GM12878 (cell line): Measurements from ENCODE around the gene KLHL26. TPM values are rescaled to one million over a fixed set of nuclear protein-coding genes. Genes with fewer than 3 reads are reported as not detected.
"Not testable (repeated sequence)": the region's sequence is repeated elsewhere in the genome, so short reads cannot be mapped to it uniquely, and the experiment has no call there.

Source experiments
- ATAC-seq: fragments of 200-7000 bp; cut with Tn5 transposase; 3 replicates; pipeline ENCODE4 v1.9.1; 2020; ENCODE audit warnings: mild to moderate bottlenecking, moderate library complexity
- BruUV-seq: library from RNA; stranded (reverse); fragments of 400-500 nt; replicated peaks from 2 replicates; lab custom pipeline; 2021; lab: Mats Ljungman, UMichigan
- CTCF ChIA-PET: fragments of 300-600 bp; sonication (Branson Sonifier 250); formaldehyde crosslinking; extraction: SDS; loops from one replicate; lab custom pipeline; 2021; ENCODE audit warnings: inconsistent platforms; lab: Yijun Ruan, JAX
- POLR2A ChIA-PET: fragments of 350-600 bp; formaldehyde crosslinking; extraction: SDS; loops from one replicate; lab custom pipeline; 2021; ENCODE audit warnings: inconsistent platforms; lab: Charles Lee
- RAD21 ChIA-PET: fragments of 300-600 bp; sonication (Branson Sonifier 250); formaldehyde crosslinking; loops from one replicate; lab custom pipeline; 2023; ENCODE audit warnings: antibody characterized with exemption; ENCODE audit not compliant: unreplicated experiment; lab: Charles Lee
- SMC1A ChIA-PET: fragments of 300-600 bp; sonication (Branson Sonifier 250); formaldehyde crosslinking; loops from one replicate; lab custom pipeline; 2023; ENCODE audit not compliant: unreplicated experiment, uncharacterized antibody; lab: Charles Lee
- DNase-seq: peaks from one replicate; pipeline ENCODE4 v3.0.0-alpha.2; 2011; ENCODE audit warnings: low read depth, low spot score
- FAIRE-seq: peaks from 3 replicates; lab custom pipeline; 2011; peaks lifted over from hg19 to GRCh38; lab: Jason Lieb, UNC
- H2AFZ ChIP-seq: 2 replicates; pipeline ENCODE4 v1.6.0; 2011; ENCODE audit warnings: low read depth, low read length, control low read depth; ENCODE audit not compliant: control insufficient read depth
- H3K27ac ChIP-seq: 2 replicates; pipeline ENCODE4 v1.5.1; 2011; ENCODE audit warnings: control low read depth; ENCODE audit not compliant: control insufficient read depth, insufficient read depth
- H3K27me3 ChIP-seq, 2 experiments: replicated peaks in 1 of 2; 2 replicates each; pipeline versions ENCODE4 v1.6.0 to v1.6.1; 2011; ENCODE audit warnings: low read length in 1 of 2; ENCODE audit not compliant: control insufficient read depth in 2 of 2, insufficient read depth in 2 of 2
- H3K36me3 ChIP-seq, 2 experiments: 2 replicates each; pipeline ENCODE4 v1.5.1; 2011; ENCODE audit warnings: low read length in 1 of 2; ENCODE audit not compliant: control insufficient read depth in 2 of 2, insufficient read depth in 2 of 2
- H3K4me1 ChIP-seq: 2 replicates; pipeline ENCODE4 v1.6.1; 2011; ENCODE audit warnings: mild to moderate bottlenecking, low read length, moderate library complexity, mixed read lengths; ENCODE audit not compliant: control insufficient read depth, insufficient read depth
- H3K4me2 ChIP-seq: 2 replicates; pipeline ENCODE4 v1.6.0; 2011; ENCODE audit warnings: control low read depth; ENCODE audit not compliant: control insufficient read depth, insufficient read depth
- H3K4me3 ChIP-seq: fragments of 200-600 bp; sonication (generic); 2 replicates; pipeline ENCODE4 v1.5.1; 2016
- H3K79me2 ChIP-seq: 2 replicates; pipeline ENCODE4 v1.6.0; 2011; ENCODE audit warnings: low read length; ENCODE audit not compliant: control insufficient read depth, insufficient read depth
- H3K9ac ChIP-seq: 2 replicates; pipeline ENCODE4 v1.8.0; 2011; ENCODE audit warnings: low read length, control low read depth, mixed read lengths; ENCODE audit not compliant: control insufficient read depth, insufficient read depth
- H3K9me3 ChIP-seq: replicated peaks from 3 replicates; pipeline ENCODE4 v1.5.1; 2011; ENCODE audit warnings: mild to moderate bottlenecking, low read length; ENCODE audit not compliant: control insufficient read depth, insufficient read depth
- H4K20me1 ChIP-seq: 2 replicates; pipeline ENCODE4 v1.6.0; 2011; ENCODE audit not compliant: control insufficient read depth, insufficient read depth
- JUND ChIP-seq: IDR thresholded peaks from 2 replicates; pipeline ENCODE4 v1.6.1; 2012; ENCODE audit warnings: low read depth, mild to moderate bottlenecking, low read length, improper control_type of control experiment, moderate library complexity
- NRF1 ChIP-seq: conservative IDR thresholded peaks from 2 replicates; pipeline ENCODE4 v1.6.1; 2011; ENCODE audit warnings: mild to moderate bottlenecking, low read depth, low read length, improper control_type of control experiment
- TAF1 ChIP-seq: IDR thresholded peaks from 2 replicates; pipeline ENCODE4 v1.6.1; 2011; ENCODE audit warnings: mild to moderate bottlenecking, low read depth, low read length, borderline replicate concordance
- WGBS: methylation state at CpG from one replicate; pipeline ENCODE4 v1.1.6; 2016; ENCODE audit warnings: low lambda C conversion rate; ENCODE audit not compliant: insufficient replicate concordance, insufficient coverage; ENCODE audit errors: missing lambda C conversion rate; 5-methylcytosine and 5-hydroxymethylcytosine counted together
- in situ Hi-C: fragments of 300-500 bp; cut with MboI; formaldehyde crosslinking; loops from 9 replicates; pipeline ENCODE4 v1.14.3; 2018; ENCODE audit warnings: mixed read lengths
- intact Hi-C: fragments of 100-400 bp; cut with micrococcal nuclease; formaldehyde crosslinking; loops from one replicate; pipeline ENCODE4 v1.14.2; 2022; ENCODE audit not compliant: unreplicated experiment
- polyA plus RNA-seq, 11 experiments: library from polyadenylated mRNA; depleted of rRNA in 4 of 11; unstranded in 6 of 11; stranded (reverse) in 5 of 11; fragments of >200 nt; fragmentation: Nextera tagmentation in 4 of 11; fragmentation: Illumina TruSeq in 1 of 11; extraction: Ambion mirVana in 4 of 11; extraction: Trizol in 1 of 11; gene quantifications; 1 replicate in 1 of 11; 2 replicates in 10 of 11; pipeline versions ENCODE4 v1.2.1 to v1.2.3, GENCODE V29; 2011 to 2016; ENCODE audit warnings: inconsistent platforms in 2 of 11, missing spikeins in 2 of 11, low read depth in 1 of 11
- total RNA-seq, 4 experiments: library from RNA; depleted of rRNA in 3 of 4; stranded (reverse); fragments of >200 nt in 3 of 4; fragmentation: Illumina TruSeq in 1 of 4; extraction: Trizol in 1 of 4; gene quantifications; 2 replicates each; pipeline versions ENCODE4 v1.2.1 to v1.2.3, GENCODE V29; 2013 to 2021

The KLHL26 gene
- total and polyA plus RNA-seq, 10 of the 15 experiments (the other 5 are each of a cell fraction or from before 2014, with no cell fraction given) = 0.18 to 14.6 (median 2.9) TPM

DNA sequence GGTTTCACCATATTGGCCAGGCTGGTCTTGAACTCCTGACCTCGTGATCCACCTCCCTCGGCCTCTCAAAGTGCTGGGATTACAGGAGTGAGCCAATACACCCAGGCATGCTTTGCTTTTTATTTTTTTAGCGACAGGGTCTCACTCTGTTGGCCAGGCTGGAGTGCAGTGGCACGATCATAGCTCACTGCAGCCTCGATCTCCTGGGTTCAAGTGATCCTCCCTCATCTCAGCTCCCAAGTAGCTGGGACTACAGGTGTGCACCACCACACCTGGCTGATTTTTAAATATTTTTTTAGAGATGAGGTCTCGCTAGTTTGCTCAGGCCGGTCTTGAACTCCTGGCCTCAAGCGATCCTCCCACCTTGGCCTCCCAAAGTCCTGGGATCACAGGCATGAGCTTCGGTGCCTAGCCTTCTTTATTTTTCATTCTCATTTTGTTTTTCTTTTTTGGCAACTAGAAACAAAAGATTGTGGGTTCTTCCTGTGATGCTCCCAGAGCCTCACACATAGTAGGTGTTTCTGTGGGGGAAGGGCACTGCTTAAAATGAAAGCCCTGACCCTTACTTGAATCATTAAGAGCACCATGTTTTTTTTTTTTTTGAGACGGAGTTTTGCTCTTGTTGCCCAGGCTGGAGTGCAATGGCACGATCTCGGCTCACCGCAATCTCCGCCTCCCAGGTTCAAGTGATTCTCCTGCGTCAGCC, 36.0 kb upstream of the KLHL26 start:
- H3K4me3 ChIP-seq, H3K4me2 ChIP-seq, SMC1A ChIA-PET, DNase-seq, H3K27me3 ChIP-seq, intact Hi-C loops, BruUV-seq, RAD21 ChIA-PET, H3K36me3 ChIP-seq, in situ Hi-C loops, H4K20me1 ChIP-seq, H3K27ac ChIP-seq, H3K9ac ChIP-seq, FAIRE-seq, H3K9me3 ChIP-seq, H3K4me1 ChIP-seq, H3K79me2 ChIP-seq, ATAC-seq, CTCF ChIA-PET, H2AFZ ChIP-seq: not testable (repeated sequence)
- 71% methylated on average over 15 of the region's 15 CpGs for WGBS
- POLR2A ChIA-PET = interaction anchor here (0.5 to 0.6 kb wide), 2 partner anchors 118 to 280 kb away, joined by 3 read pairs; no protein-coding TSS in a partner anchor

DNA sequence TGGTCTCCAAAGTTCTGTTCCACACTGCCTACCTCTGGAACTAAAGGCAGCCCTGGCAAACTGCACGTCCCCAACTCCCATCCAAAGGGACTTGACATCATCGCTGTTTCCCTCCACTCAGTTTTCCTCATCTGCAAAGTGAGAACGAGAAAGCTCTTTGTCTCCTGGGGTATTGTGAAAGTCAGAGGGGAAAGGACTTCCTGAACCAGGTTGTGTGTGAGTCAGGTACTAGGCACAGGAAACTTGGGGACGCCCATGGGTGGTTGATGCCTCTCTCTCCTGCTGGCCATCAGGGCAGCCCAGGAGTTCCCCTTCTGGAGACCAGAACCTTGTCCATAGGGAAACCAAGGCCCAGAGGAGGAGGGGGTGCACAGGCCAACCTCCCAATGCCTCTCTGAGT, 35.0 kb upstream of the KLHL26 start:
- H3K27ac ChIP-seq = no peak overlapping the region
- no peaks in the 10 kb centered on the region for H3K79me2 ChIP-seq
- no peaks in the 10 kb centered on the region; the same call in 1 of the 2 replicates for H4K20me1 ChIP-seq
- no peak overlapping the region for H3K4me3 ChIP-seq
- DNase-seq (no peak), ATAC-seq (no peak), FAIRE-seq (no peak)
- RAD21 ChIA-PET = no interaction called here
- H3K4me1 ChIP-seq = no peaks in the 10 kb centered on the region
- H3K9me3 ChIP-seq = no peaks in the 10 kb centered on the region
- no peaks in the 10 kb centered on the region for H3K36me3 ChIP-seq
- in situ Hi-C loops = no loop called here
- H3K4me2 ChIP-seq = no peak overlapping the region
- SMC1A ChIA-PET = no interaction called here
- H3K27me3 ChIP-seq = peaks cover 8 to 10% of the 10 kb centered on the region in 2 experiments
- no peak overlapping the region for H3K9ac ChIP-seq
- CTCF ChIA-PET = interaction anchor here (0.6 kb wide), 1 partner anchor 14 kb away, joined by 4 read pairs; no protein-coding TSS in a partner anchor
- BruUV-seq = no TSS peak
- 49% methylated on average over 4 of the region's 4 CpGs for WGBS
- POLR2A ChIA-PET = no interaction called here
- TF ChIP-seq TAF1 = no peak
- no peak for TF ChIP-seq JUND
- no peak for TF ChIP-seq NRF1
- TF ChIP-seq, all 136 proteins: peak for 0
- intact Hi-C loops = no loop called here
- no peak overlapping the region for H2AFZ ChIP-seq
